Activated CD4-positive, alpha-beta T cell treated with anti-CD3 and anti-CD28 coated beads, Interleukin-2, Interleukin-4, amounts not matched to agents 100 ng/mL and 50 ng/mL, durations not matched to agents 16 hours and 8 hours (primary cell): ENCODE measurements around the gene XKR7.

Experiments
- DNase-seq: peaks from one replicate; pipeline ENCODE4 v3.0.0-alpha.2; 2020; ENCODE audit warnings: low spot score

XKR7 gene

DNA sequence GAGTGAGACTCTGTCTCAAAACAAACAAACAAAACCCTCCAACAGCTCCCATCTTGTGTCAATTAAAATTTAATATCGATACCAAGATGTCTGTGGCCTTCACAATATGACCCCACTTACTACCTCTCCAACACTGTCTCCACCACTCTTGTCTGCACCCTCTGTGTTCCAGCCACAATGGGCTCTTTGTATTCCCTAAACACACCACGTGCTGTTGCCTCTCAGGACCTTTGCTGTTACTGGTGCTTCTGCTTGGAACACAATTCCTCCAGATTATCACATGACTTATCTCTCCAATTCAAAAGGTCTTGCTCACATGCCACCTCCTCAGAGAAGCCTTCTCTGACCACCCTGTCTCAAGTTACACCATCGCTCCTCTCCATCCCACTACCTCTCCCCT lies 78.0 kb downstream of the XKR7 start:
- no peak for DNase-seq

DNA sequence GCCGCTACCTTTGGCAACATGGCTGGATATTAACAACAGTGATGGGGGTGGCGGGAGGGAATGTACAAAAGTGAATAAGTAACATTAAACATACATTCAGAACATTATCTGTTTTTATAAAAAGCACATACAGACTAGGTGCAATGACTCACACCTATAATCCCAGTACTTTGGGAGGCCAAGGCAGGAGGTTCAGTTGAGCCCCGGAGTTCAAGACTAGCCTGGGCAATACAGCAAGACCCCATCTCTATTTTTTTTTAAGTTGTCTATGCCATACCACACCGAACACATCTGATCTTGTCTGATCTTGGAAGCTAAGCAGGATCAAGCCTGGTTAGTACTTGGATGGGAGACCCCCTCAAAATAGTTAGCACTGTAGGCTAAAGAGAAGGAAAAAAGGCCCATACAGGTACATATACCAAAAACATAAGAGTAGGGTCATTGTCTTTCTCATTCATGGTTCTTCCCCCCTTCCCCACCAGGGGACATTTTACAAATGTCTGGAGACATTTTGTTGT lies 82.4 kb downstream of the XKR7 start:
- DNase-seq: no peak

DNA sequence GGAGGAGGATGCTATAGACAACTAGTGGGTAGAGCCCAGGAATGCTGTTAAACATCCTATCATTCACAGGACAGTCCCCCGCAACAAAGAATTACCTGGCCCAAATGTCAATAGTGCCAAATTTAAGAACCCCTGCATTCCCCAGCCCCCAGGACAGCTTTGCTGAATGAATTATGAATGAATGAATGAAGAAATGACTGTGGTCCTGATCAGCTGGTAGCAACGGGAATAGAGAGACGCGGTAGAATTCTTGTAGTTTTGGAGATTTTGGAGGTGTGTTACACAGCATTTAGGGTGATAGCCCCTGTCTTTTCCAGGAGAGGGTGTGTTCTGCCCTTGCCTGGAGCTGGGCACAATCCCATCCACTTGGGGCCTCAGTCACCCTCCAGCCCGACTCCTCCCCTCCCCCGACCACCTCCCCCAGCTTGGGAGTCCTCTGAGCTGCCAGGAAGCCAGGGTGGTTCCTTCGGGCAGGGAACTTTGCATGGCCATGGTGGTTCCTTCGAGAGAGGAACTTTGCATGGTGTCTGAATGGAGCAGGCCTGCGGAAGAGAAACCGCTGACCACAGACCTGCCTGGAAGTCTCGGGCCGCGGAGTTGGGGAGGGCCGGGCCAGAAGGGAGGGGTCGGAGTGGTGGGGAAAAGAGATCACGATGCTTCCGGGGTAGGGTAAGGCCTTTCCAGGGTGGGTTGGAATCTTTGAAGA lies 83.1 kb downstream of the XKR7 start:
- DNase-seq: no peak

DNA sequence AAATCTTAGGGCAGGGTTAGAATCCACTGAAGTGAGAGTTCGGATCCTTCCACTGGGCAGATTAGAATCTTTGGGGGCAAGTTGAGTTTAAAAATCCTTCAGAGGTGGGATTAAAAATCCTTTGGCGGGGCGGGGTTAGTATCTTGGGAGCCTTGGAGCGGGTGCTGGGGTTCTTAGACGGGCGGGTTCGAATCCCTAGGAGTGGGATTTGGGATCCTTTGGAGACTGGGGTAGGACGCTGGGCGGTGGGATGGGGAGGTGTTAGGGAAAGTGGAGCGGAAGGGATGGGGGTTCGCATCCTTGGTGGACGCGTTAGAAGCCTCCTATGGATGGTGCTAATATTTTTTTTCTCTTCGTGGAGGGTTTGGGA lies 83.8 kb downstream of the XKR7 start:
- DNase-seq: no peak

DNA sequence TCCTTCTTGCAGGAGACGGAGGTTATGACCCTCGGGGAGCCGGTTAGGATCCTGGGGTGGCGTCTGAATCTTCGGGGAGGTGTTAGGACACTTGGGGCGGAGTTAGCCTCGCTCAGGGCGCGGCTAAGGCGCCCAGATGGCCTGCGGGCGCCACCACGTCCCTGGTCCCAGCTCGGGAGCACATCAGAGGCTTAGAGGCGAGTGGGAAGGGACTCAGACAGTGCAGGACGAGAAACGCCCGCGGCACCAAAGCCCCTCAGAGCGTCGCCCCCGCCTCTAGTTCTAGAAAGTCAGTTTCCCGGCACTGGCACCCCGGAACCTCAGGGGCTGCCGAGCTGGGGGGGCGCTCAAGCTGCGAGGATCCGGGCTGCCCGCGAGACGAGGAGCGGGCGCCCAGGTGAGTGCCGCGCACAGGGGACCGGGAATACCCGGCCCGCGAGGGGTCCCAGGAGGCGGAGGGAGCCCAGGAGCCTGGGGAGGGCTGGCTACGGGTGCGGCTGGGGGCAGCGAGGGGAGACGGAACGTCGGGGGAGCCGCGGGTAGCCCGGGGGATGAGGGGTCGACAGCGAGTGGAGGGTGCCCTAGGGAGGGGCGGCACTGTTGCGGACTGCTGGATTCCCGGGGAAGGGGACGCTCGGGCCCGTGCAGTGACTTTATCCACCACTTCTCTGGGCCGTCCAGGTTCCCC lies 84.3 kb downstream of the XKR7 start, which contains the start of gene HCK:
Gene HCK (plus strand): TSS at position 153 of the 688 bp plus-strand sequence.
- DNase-seq: no peak

DNA sequence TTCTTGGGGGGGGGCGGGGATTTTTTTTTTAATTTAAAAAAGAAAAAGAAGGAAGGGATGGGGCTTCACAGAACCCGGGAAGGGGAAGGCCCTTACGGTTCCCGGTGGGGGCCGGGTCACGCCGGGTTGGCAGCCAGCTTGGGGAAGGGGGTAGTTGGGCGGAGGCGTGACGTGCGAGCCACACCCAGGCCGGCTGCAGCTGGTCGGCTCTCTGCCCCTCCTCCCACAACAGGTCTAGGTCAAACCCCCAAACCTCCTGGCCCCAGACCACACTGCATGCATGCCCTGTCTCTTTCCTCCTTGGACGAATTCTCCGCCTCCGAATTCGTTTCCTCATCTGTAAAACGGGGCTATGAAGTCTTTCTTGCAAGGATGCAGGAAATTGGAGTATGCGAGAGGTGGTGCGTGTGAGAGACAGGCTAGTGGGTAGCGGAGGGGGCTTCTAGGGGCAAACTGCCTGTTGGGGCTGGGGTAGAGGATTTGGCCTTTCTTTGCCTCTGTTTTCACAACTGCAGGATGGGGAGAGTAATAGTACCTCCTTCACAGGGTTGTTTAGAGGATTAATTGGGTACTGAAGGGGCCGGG lies 84.9 kb downstream of the XKR7 start:
- DNase-seq: no peak
